ENCODE results near the gene PTGS2.
"Not testable (repeated sequence)": the region's sequence is repeated elsewhere in the genome, so short reads cannot be mapped to it uniquely, and the experiment has no call there.

Gene PTGS2

GRCh38 chr1:186669784-186670183 is 10.4 kb downstream of the PTGS2 start:
- DNase-seq, result not testable (repeated sequence)

GRCh38 chr1:186664217-186664616 is 16.0 kb downstream of the PTGS2 start:
- not testable (repeated sequence) for DNase-seq

- DNase-seq, result no peak
Observed at GRCh38 chr1:186662752-186663151, 17.5 kb downstream of the PTGS2 start.

GRCh38 chr1:186659890-186660341 is 20.3 kb downstream of the PTGS2 start:
- no peak for DNase-seq

GRCh38 chr1:186658999-186659398 is 21.2 kb downstream of the PTGS2 start:
- DNase-seq, result no peak

GRCh38 chr1:186657481-186657880 is 22.7 kb downstream of the PTGS2 start:
- DNase-seq, result no peak

- DNase-seq, result no peak
Observed at GRCh38 chr1:186655876-186656275, 24.3 kb downstream of the PTGS2 start.

- no peak for DNase-seq
Observed at GRCh38 chr1:186654741-186655140, 25.5 kb downstream of the PTGS2 start.

- no peak for DNase-seq
Observed at GRCh38 chr1:186653312-186653711, 26.9 kb downstream of the PTGS2 start.

- DNase-seq, result no peak
Observed at GRCh38 chr1:186648613-186649012, 31.6 kb downstream of the PTGS2 start.

GRCh38 chr1:186647985-186648384 is 32.2 kb downstream of the PTGS2 start:
- not testable (repeated sequence) for DNase-seq

- DNase-seq, result no peak
Observed at GRCh38 chr1:186643614-186644013, 36.6 kb downstream of the PTGS2 start.

- not testable (repeated sequence) for DNase-seq
Observed at GRCh38 chr1:186637567-186637966, 42.7 kb downstream of the PTGS2 start.

GRCh38 chr1:186636786-186637185 is 43.4 kb downstream of the PTGS2 start:
- no peak for DNase-seq

GRCh38 chr1:186634511-186634910 is 45.7 kb downstream of the PTGS2 start:
- no peak for DNase-seq

GRCh38 chr1:186633116-186633515 is 47.1 kb downstream of the PTGS2 start:
- no peak for DNase-seq

- DNase-seq, result no peak
Observed at GRCh38 chr1:186629341-186629740, 50.9 kb downstream of the PTGS2 start.

- DNase-seq, result no peak
Observed at GRCh38 chr1:186628910-186629309, 51.3 kb downstream of the PTGS2 start.

- no peak for DNase-seq
Observed at GRCh38 chr1:186627019-186627418, 53.2 kb downstream of the PTGS2 start.

GRCh38 chr1:186626356-186626932 is 53.8 kb downstream of the PTGS2 start:
- no peak for DNase-seq

GRCh38 chr1:186623551-186623950 is 56.7 kb downstream of the PTGS2 start:
- no peak for DNase-seq

All from activated CD4-positive, alpha-beta T cell treated with anti-CD3 and anti-CD28 coated beads, Interleukin-2, amount 50 U/mL, for 1 hour (primary cell).